Testis (tissue), 2 donors: ENCODE results near the gene WDR46.

Source experiments
- POLR2A ChIP-seq: fragments of 450-650 bp; IDR thresholded peaks from one replicate; pipeline ENCODE4 v1.6.1; 2017; ENCODE audit warnings: antibody characterized with exemption, mild to moderate bottlenecking, moderate library complexity
- TF ChIP-seq, protein P1 (sequence below), 3 experiments: fragments of 450-650 bp in 2 of 3; fragments of 200-600 bp in 1 of 3; sonication (generic) in 1 of 3; IDR thresholded peaks; one replicate each; pipeline ENCODE4 v1.5.1; 2016 to 2019; ENCODE audit warnings: antibody characterized with exemption in 3 of 3, mild to moderate bottlenecking in 2 of 3, moderate library complexity in 1 of 3

DNA sequence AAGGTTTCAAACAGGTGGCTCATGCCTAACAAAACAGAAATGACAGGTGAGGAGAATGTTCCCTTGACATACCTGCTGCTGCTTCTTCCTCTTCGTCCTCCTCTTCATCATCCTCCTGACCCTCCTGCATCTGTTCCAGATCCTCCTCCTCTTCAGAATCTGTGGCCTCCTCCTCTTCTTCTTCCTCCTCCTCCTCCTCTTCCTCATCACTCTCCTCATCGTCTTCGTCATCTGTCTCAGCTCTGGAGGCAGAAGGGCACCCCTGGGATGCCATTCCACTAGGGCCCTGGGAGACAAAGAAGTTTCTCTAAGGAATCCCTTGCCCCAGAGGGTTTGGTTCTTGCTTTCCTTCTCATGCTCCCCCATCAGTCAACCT lies 30.9 kb upstream of the WDR46 start:
- TF ChIP-seq, protein P1, sequence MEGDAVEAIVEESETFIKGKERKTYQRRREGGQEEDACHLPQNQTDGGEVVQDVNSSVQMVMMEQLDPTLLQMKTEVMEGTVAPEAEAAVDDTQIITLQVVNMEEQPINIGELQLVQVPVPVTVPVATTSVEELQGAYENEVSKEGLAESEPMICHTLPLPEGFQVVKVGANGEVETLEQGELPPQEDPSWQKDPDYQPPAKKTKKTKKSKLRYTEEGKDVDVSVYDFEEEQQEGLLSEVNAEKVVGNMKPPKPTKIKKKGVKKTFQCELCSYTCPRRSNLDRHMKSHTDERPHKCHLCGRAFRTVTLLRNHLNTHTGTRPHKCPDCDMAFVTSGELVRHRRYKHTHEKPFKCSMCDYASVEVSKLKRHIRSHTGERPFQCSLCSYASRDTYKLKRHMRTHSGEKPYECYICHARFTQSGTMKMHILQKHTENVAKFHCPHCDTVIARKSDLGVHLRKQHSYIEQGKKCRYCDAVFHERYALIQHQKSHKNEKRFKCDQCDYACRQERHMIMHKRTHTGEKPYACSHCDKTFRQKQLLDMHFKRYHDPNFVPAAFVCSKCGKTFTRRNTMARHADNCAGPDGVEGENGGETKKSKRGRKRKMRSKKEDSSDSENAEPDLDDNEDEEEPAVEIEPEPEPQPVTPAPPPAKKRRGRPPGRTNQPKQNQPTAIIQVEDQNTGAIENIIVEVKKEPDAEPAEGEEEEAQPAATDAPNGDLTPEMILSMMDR (IDR thresholded peaks at IDR 0.05): no peak
- no peak for TF ChIP-seq POLR2A
